ENCODE data around the gene CORIN. TPM values are rescaled to one million over a fixed set of nuclear protein-coding genes. Genes with fewer than 3 reads are reported as not detected.

The CORIN gene
- total RNA-seq, 1 experiment from 2014 or later: 3.5 TPM

- no peaks in the 10 kb centered on the region for H3K36me3 ChIP-seq (ENCODE audit: control insufficient read depth in 1 of 2, insufficient read depth in 2 of 2, low read length in 2 of 2)
- no peaks in the 10 kb centered on the region for H3K79me2 ChIP-seq (ENCODE audit: insufficient read depth, low read length)
- no peak overlapping the region for H3K4me3 ChIP-seq (replicated peaks in 1 of 2; ENCODE audit: low read depth in 1 of 2, low read length in 2 of 2)
- POLR2A ChIA-PET: no interaction called here
- H3K27me3 ChIP-seq (ENCODE audit: insufficient read depth, low read length): no peaks in the 10 kb centered on the region
- H3K9me3 ChIP-seq (ENCODE audit: control insufficient read depth in 1 of 2, insufficient read depth in 1 of 2, low read depth in 1 of 2, low read length in 2 of 2): no peaks in the 10 kb centered on the region
- H3K9me2 ChIP-seq (ENCODE audit: insufficient read depth): no peaks in the 10 kb centered on the region
- CTCF ChIA-PET: no interaction called here
- H2AFZ ChIP-seq (ENCODE audit: low read depth, low read length, poor library complexity, severe bottlenecking): no peak overlapping the region
- peaks cover 0 to 8% of the 10 kb centered on the region in 2 experiments; a peak in 2 of 4 replicates for H3K4me1 ChIP-seq (ENCODE audit: control insufficient read depth in 1 of 2, insufficient read depth in 2 of 2, low read length in 2 of 2)
- H3K9ac ChIP-seq (ENCODE audit: low read length): no peak overlapping the region
- no peak for TF ChIP-seq SIN3A (IDR thresholded peaks at IDR 0.05; ENCODE audit: low read depth)
- no peak for TF ChIP-seq ZFX (IDR thresholded peaks at IDR 0.05)
- TF ChIP-seq CEBPB (IDR thresholded peaks at IDR 0.05; ENCODE audit: low read depth): no peak
- no peak for TF ChIP-seq MAX (IDR thresholded peaks at IDR 0.05)
- TF ChIP-seq EZH2 (IDR thresholded peaks at IDR 0.05): no peak
- TF ChIP-seq JUND (IDR thresholded peaks at IDR 0.05): no peak
- no peak for TF ChIP-seq SP1 (IDR thresholded peaks at IDR 0.05; ENCODE audit: low read depth)
- TF ChIP-seq ELF1 (IDR thresholded peaks at IDR 0.05; ENCODE audit: borderline replicate concordance, low read depth): no peak
- no peak for TF ChIP-seq RAD21 (IDR thresholded peaks at IDR 0.05; ENCODE audit: low read depth)
- no peak for TF ChIP-seq POLR2AphosphoS5 (IDR thresholded peaks at IDR 0.05; ENCODE audit: low read depth, low read length)
- TF ChIP-seq ATF3 (IDR thresholded peaks at IDR 0.05): no peak
- TF ChIP-seq ZNF274 (IDR thresholded peaks at IDR 0.05; ENCODE audit: low read depth, low read length): no peak
- no peak for TF ChIP-seq EZH2phosphoT487 (IDR thresholded peaks at IDR 0.05; ENCODE audit: borderline replicate concordance)
- no peak for TF ChIP-seq SRF (IDR thresholded peaks at IDR 0.05; ENCODE audit: low read depth)
- no peak for TF ChIP-seq EGR1 (IDR thresholded peaks at IDR 0.05; ENCODE audit: low read depth)
- TF ChIP-seq CTCF (IDR thresholded peaks at IDR 0.05 in 2 of 3, conservative IDR thresholded peaks at IDR 0.05 in 1 of 3; ENCODE audit: borderline replicate concordance in 1 of 3, insufficient read depth in 1 of 3, low read depth in 2 of 3, low read length in 2 of 3): no peak
- no peak for TF ChIP-seq REST (IDR thresholded peaks at IDR 0.05; ENCODE audit: low read depth)
- TF ChIP-seq POLR2A (IDR thresholded peaks at IDR 0.05; ENCODE audit: borderline replicate concordance, extremely low read depth, insufficient read depth, insufficient read length): no peak
- no peak for TF ChIP-seq YY1 (IDR thresholded peaks at IDR 0.05; ENCODE audit: extremely low read depth, insufficient replicate concordance, low read depth, low read length)
- no peak for TF ChIP-seq FOSL1 (IDR thresholded peaks at IDR 0.05; ENCODE audit: low read depth)
- no peak overlapping the region for H3K27ac ChIP-seq (ENCODE audit: low read depth, low read length)
- no peak for ATAC-seq
- no peaks in the 10 kb centered on the region for H4K20me1 ChIP-seq (ENCODE audit: insufficient read depth)
- no TSS peak for BruUV-seq (replicated peaks)
- DNase-seq (ENCODE audit: low read depth, low spot score): no peak
- H3K4me2 ChIP-seq (ENCODE audit: low read length): no peak overlapping the region
- intact Hi-C loops (cut with micrococcal nuclease): no loop called here
- RAD21 ChIA-PET (ENCODE audit: low non-redundant PET in 1 of 2, low total read pairs in 2 of 2, uncharacterized antibody in 2 of 2, unreplicated experiment in 2 of 2): no interaction called here
Measured at GRCh38 chr4:47643845-47644244, 194.0 kb downstream of the CORIN start.

Measured in HCT116 (cell line).